ENCODE data around the gene WWTR1. TPM values are rescaled to one million over a fixed set of nuclear protein-coding genes. Genes with fewer than 3 reads are reported as not detected.

WWTR1 gene
- total RNA-seq, 1 donor from 2014 or later: 42.1 TPM

DNA sequence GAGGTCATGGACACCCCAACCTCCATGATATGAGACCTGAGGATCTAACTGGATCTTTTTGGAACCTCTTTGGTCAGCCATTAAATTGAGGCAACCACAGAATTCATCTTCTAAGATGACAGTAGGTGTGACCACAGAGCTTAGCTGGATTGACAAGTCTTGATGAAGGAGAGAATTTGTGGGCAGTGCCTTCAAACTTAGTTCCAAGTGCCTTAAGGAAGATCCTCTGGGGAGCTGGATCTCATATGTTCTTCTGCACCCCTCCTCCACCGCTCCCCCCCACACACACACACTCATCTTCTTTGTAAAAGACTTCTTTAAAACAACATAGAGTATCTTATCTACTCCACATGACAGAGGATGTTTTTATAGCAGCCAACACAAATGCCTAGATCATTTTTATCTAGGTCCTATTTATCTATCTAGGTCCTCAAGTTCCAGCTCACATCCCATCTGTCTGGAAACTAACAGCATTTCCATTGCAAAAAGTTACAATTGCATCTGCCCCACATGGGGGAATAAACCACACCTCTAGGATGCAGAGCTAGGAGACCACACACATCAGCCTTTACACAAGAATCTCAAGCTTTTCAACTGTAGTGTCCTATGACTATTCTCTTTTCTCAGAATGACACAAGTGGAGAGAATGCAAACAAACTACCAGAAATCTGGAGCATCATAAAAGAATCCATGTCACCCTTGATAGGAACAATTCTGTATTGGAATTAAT is 37.4 kb downstream of the WWTR1 start:
- DNase-seq (ENCODE audit: low read depth): no peak

DNA sequence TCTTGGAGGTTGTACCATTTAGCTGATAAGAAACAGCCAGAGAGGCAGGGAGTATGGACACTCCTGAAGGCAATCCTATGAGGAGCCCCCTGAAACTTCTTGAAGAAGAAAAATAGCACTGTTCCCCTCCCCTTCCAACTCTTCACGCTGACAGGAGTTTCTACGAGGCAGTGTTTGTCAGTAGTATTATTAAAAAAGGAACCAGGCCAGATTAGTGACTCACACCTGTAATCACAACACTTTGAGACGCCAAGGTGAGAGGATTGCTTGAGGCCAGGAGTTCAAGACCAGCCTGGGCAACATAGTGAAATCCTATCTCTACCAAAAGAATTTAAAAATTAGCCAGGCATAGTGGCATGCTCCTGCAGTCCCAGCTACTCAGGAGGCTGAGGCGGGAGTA is 38.7 kb downstream of the WWTR1 start:
- TF ChIP-seq, protein P1, sequence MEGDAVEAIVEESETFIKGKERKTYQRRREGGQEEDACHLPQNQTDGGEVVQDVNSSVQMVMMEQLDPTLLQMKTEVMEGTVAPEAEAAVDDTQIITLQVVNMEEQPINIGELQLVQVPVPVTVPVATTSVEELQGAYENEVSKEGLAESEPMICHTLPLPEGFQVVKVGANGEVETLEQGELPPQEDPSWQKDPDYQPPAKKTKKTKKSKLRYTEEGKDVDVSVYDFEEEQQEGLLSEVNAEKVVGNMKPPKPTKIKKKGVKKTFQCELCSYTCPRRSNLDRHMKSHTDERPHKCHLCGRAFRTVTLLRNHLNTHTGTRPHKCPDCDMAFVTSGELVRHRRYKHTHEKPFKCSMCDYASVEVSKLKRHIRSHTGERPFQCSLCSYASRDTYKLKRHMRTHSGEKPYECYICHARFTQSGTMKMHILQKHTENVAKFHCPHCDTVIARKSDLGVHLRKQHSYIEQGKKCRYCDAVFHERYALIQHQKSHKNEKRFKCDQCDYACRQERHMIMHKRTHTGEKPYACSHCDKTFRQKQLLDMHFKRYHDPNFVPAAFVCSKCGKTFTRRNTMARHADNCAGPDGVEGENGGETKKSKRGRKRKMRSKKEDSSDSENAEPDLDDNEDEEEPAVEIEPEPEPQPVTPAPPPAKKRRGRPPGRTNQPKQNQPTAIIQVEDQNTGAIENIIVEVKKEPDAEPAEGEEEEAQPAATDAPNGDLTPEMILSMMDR (IDR thresholded peaks at IDR 0.05; ENCODE audit: insufficient read depth, low read length, poor library complexity, severe bottlenecking): no peak
- Histone ChIP-seq H3K27me3 (ENCODE audit: control insufficient read depth, insufficient read depth, low read length) (no peaks in the 10 kb centered on the region), H3K4me3 (ENCODE audit: low read depth, low read length) (no peak overlapping the region), H3K36me3 (ENCODE audit: control insufficient read depth, insufficient read depth, low read length) (no peaks in the 10 kb centered on the region)
- no peak for DNase-seq (ENCODE audit: low read depth)

More for the DNA sequence above, 37.4 kb downstream of the WWTR1 start:
- Histone ChIP-seq H3K36me3 (ENCODE audit: control insufficient read depth, insufficient read depth, low read length) (no peaks in the 10 kb centered on the region), H3K4me3 (ENCODE audit: low read depth, low read length) (no peak overlapping the region), H3K27me3 (ENCODE audit: control insufficient read depth, insufficient read depth, low read length) (no peaks in the 10 kb centered on the region)
- TF ChIP-seq, protein P1 (IDR thresholded peaks at IDR 0.05; ENCODE audit: insufficient read depth, low read length, poor library complexity, severe bottlenecking): no peak

DNA sequence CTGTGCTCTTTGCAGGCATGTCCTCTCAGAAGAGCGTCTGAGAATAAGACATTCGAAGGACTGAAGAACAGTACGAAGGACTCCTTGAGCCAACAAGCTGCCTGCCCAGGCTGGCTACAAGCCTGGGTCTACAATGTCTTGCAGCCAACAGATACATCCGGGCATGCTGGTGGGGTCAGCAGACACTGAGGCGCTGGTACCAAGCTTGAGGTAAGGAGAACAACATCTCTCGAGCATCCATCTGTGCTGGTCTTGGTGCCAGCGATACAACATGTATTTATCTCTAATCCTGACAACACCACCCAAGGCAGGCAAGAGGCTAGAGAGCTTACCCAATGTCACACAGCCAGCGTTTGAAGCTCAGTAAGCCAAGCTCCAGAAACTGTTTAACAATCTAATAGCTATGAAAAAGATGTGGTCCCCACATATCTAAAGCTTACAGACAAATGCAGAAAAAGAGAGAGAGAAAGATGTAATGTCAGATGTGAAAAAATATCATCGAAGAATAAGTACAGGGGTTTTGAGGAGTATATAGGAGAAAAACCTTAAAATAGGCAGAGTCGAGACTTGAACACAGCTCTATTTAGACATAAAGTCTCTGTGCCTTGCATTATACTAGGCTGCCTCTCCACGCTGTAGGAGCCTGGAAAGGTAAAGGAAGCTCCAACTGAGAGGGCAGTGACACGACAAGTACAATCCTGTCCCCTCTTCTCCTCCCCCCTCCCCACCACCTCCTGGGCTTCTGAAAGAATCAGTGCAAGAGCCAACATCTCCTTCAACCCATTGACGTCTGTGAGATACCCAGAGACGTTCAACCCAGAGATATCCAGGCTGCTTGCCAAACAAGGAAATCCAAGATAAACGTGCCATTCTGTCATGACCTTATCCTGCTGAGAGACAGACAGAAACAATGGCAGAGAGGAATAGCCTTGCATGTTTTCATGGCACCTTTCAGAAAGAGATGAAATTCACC is 39.4 kb downstream of the WWTR1 start:
- no peaks in the 10 kb centered on the region for H3K36me3 ChIP-seq (ENCODE audit: control insufficient read depth, insufficient read depth, low read length)
- H3K4me3 ChIP-seq (ENCODE audit: low read depth, low read length): no peak overlapping the region
- H3K27me3 ChIP-seq (ENCODE audit: control insufficient read depth, insufficient read depth, low read length): no peaks in the 10 kb centered on the region
- TF ChIP-seq, protein P1 (IDR thresholded peaks at IDR 0.05; ENCODE audit: insufficient read depth, low read length, poor library complexity, severe bottlenecking): no peak
- DNase-seq (ENCODE audit: low read depth): no peak

- H3K4me3 ChIP-seq (ENCODE audit: low read depth, low read length): no peak overlapping the region
- DNase-seq (ENCODE audit: low read depth): no peak
- TF ChIP-seq, protein P1 (IDR thresholded peaks at IDR 0.05; ENCODE audit: insufficient read depth, low read length, poor library complexity, severe bottlenecking): no peak
- no peaks in the 10 kb centered on the region for H3K36me3 ChIP-seq (ENCODE audit: control insufficient read depth, insufficient read depth, low read length)
- H3K27me3 ChIP-seq (ENCODE audit: control insufficient read depth, insufficient read depth, low read length): no peaks in the 10 kb centered on the region
Observed at GRCh38 chr3:149615731-149616221, 42.0 kb downstream of the WWTR1 start.

DNA sequence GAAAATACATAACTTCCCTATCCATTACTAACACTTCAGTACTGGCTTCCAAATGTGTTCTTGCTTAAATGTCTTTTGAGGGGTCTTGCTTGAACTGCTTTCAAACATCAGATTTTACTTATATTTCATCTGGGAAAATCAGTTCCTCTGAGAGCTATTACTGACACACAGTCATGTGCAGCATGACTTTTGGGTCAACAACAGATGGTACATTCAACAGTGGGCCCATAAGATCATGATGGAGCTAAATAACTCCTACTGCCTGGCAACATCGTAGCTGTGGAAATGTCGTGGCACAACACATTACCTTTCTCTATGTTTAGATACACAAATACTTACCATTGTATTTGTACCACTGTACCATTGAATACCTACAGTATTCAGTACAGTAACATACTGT is 43.8 kb downstream of the WWTR1 start:
- no peaks in the 10 kb centered on the region for H3K27me3 ChIP-seq (ENCODE audit: control insufficient read depth, insufficient read depth, low read length)
- no peaks in the 10 kb centered on the region for H3K36me3 ChIP-seq (ENCODE audit: control insufficient read depth, insufficient read depth, low read length)
- H3K4me3 ChIP-seq (ENCODE audit: low read depth, low read length): no peak overlapping the region
- TF ChIP-seq, protein P1 (IDR thresholded peaks at IDR 0.05; ENCODE audit: insufficient read depth, low read length, poor library complexity, severe bottlenecking): no peak
- no peak for DNase-seq (ENCODE audit: low read depth)
